Endothelial cell of hepatic sinusoid (primary cell): ENCODE data around the gene GEMIN7.

Experiments used
- in situ Hi-C: cut with HindIII; loops from 2 replicates; pipeline ENCODE4 v1.10.0; 2017; ENCODE audit warnings: low sequenced_read_pairs

GEMIN7 gene, protein sequence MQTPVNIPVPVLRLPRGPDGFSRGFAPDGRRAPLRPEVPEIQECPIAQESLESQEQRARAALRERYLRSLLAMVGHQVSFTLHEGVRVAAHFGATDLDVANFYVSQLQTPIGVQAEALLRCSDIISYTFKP

GRCh38 chr19:45079063-45079910, at the start of gene GEMIN7:
Gene GEMIN7, plus strand, starts transcription at chr19:45079260. Its CDS starts 10,855 bp downstream, at chr19:45090115.
- in situ Hi-C loops, result no loop called here

- in situ Hi-C loops, result loop anchor here (25.0 kb wide), 1 partner anchor 106 kb away; no protein-coding TSS in a partner anchor
Observed at GRCh38 chr19:45030825-45031224, 48.2 kb upstream of the GEMIN7 start.

- in situ Hi-C loops, result loop anchor here (25.0 kb wide), 1 partner anchor 105 kb away; no protein-coding TSS in a partner anchor
Observed at GRCh38 chr19:45032421-45032820, 46.6 kb upstream of the GEMIN7 start.

DNA sequence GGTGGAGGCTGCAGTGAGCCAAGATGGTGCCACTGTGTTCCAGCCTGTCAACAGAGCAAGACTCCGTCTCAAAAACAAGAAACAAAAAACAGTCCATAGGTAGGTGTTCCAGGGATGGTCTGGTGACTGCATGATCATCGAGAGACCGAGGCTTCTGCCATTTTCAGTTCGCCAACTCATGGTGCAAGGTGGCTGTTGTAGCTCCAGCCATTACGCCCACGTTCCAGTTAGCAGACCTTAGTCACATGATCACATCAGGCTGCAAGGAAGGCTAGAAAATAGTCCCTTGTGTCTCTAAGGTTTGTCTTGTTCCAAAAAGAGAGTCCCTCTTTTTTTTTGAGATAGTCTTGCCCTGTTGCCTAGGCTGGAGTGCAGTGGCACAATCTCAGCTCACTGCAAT, 43.3 kb upstream of the GEMIN7 start:
- in situ Hi-C loops, result loop anchor here (25.0 kb wide), 1 partner anchor 102 kb away; no protein-coding TSS in a partner anchor

DNA sequence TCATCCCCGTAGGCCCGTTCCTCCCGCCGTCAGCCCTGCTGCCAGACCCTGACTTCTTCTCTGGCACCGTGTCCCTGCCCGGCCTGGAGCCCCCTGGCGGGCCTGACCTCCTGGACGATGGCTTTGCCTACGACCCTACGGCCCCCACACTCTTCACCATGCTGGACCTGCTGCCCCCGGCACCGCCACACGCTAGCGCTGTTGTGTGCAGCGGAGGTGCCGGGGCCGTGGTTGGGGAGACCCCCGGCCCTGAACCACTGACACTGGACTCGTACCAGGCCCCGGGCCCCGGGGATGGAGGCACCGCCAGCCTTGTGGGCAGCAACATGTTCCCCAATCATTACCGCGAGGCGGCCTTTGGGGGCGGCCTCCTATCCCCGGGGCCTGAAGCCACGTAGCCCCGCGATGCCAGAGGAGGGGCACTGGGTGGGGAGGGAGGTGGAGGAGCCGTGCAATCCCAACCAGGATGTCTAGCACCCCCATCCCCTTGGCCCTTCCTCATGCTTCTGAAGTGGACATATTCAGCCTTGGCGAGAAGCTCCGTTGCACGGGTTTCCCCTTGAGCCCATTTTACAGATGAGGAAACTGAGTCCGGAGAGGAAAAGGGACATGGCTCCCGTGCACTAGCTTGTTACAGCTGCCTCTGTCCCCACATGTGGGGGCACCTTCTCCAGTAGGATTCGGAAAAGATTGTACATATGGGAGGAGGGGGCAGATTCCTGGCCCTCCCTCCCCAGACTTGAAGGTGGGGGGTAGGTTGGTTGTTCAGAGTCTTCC, 41.5 kb upstream of the GEMIN7 start:
- in situ Hi-C loops, result loop anchor here (25.0 kb wide), 1 partner anchor 100 kb away; no protein-coding TSS in a partner anchor

- in situ Hi-C loops, result loop anchor here (25.0 kb wide), 1 partner anchor 98 kb away; no protein-coding TSS in a partner anchor
Observed at GRCh38 chr19:45038931-45039893, 39.8 kb upstream of the GEMIN7 start, which contains the start of gene CLASRP. Gene CLASRP, plus strand, starts transcription at chr19:45039045. Its CDS starts 1,168 bp downstream, at chr19:45040213.

GRCh38 chr19:45040059-45040771, 38.8 kb upstream of the GEMIN7 start:
- in situ Hi-C loops, result loop anchor here (10.0 to 25.0 kb wide), 2 partner anchors 85 to 97 kb away; partner anchors contain the start of gene CLPTM1

DNA sequence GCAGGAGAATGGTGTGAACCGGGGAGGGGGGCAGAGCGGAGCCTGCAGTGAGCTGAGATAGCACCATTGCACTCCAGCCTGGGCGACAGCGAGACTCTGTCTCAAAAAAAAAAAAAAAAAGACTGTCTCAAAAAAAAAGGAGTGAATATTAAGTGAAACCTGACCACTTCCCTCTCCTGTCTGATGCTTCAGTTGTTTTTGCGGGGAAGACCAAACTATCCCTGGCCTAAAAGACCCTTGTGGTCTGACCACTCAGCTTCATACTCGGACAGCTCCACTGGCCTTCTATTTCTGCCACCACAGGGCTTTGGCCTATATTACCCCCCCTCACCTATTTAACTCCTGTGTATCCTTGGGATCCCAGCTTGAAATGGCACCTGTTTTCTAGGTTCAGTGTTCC, 37.9 kb upstream of the GEMIN7 start:
- in situ Hi-C loops, result loop anchor here (10.0 to 25.0 kb wide), 2 partner anchors 86 to 96 kb away; partner anchors contain the start of gene CLPTM1

DNA sequence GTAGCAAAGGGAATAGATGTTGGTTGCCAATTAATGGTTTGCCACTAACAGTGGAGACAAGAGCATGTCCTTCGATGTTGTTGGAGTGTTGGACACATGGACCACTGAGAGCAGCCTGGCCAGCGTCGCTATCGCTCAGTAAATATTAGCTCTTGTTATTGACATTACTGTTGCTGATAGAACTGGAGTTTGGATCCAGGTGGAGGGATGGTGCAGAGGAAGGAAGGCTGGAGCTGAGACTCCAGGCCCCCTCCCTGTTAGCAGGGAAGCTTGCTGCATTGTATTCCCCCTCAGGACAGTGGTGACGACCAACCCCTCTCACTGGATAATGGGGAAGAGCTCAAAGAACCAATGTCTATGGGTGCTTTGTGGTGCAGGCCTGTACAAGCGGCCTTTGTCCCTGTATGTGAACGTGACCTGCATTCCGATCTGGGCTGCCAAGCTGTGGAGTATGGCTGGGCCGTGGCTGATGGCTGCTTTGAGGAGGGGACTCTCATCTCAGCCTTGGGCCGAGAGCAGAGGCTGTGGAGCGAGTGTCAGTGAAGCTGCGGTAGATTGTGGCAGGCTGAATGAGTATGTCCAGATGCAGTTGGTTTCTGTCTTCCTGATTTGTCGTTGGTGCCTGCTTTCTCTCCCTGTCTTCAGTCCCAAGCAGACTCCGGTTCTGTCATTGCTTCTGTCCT, 33.2 kb upstream of the GEMIN7 start:
- in situ Hi-C loops, result loop anchor here (10.0 to 25.0 kb wide), 2 partner anchors 91 kb away; partner anchors contain the start of gene CLPTM1

DNA sequence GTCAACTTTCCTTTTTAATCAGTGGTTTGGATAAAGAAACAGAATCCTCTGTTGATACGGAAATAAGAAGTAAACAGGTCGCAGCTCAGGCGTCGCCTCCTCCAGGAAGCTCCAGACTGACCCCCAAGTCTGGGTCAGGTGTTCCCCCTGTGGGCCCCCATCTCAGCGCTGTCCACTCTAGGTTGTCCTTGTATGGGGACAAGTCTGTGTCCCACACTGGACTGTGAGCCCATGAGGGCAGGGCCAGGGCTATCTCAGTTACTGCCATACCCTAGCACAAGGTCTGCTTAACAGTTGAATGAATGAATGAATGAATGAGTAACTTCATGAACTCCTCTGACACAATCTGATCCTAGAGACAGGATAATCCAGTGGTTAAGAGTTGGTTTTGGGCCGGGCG, 32.7 kb upstream of the GEMIN7 start:
- in situ Hi-C loops, result loop anchor here (10.0 to 25.0 kb wide), 2 partner anchors 91 to 92 kb away; partner anchors contain the start of gene CLPTM1

DNA sequence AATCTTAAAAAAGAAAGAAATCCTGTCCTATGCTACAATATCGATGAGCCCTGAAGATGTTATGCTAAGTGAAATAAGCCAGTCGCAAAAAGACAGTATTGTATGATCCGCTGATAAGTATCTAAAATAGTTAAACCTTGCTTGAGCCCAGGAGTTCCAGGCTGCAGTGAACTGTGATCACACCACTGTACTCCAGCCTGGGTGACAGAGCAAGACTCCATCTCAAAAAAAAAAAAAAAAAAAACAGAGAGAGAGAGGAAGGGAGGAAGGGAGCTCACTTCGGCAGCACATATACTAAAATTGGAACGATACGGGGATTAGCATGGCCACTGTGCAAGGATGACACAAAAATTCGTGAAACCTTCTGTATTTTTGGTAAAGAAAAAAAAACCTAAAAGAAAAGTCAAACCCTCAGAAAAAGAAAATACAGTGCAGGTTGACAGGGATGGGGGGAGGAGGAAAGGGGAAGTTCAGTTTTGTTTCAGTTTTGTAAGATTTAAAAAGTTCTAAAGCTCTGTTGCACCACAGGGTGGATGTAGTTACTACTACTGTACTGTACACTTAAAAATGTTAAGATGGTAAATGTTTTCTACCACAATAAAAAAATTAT, 31.8 kb upstream of the GEMIN7 start:
- in situ Hi-C loops, result loop anchor here (10.0 to 25.0 kb wide), 2 partner anchors 90 to 92 kb away; partner anchors contain the start of gene CLPTM1

GRCh38 chr19:45049073-45049736, 29.9 kb upstream of the GEMIN7 start:
- in situ Hi-C loops, result loop anchor here (10.0 to 25.0 kb wide), 2 partner anchors 88 to 94 kb away; partner anchors contain the start of gene CLPTM1

- in situ Hi-C loops, result no loop called here
Observed at GRCh38 chr19:45050036-45050435, 29.0 kb upstream of the GEMIN7 start.

- in situ Hi-C loops, result no loop called here
Observed at GRCh38 chr19:45051929-45052579, 27.0 kb upstream of the GEMIN7 start.

- in situ Hi-C loops, result no loop called here
Observed at GRCh38 chr19:45056831-45057230, 22.2 kb upstream of the GEMIN7 start.

DNA sequence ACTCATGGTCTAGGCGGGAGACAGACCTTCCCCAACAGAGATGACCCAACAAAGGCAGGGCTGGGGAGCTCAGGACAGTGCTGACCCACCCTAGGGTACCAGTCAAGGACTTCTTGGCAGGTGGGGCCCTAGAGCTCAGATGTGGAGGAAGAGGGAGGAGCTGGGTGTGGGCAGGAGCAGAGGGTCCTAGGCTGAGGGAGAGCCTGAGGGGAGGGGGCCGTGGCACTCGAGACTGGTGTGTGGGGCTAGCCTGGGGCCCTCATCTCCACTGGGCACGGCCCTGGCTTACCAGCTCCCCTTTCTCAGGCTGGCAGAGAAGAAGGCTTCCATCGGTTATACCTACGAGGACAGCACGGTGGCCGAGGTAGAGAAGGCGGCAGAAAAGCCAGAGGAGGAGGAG, 21.6 kb upstream of the GEMIN7 start:
- in situ Hi-C loops, result no loop called here
